Myocyte (in vitro differentiated cells): ENCODE data around the gene HOXA4. TPM values are rescaled to one million over a fixed set of nuclear protein-coding genes. Genes with fewer than 3 reads are reported as not detected.

Source experiments
- DNase-seq: peaks from one replicate; pipeline ENCODE4 v3.0.0-alpha.2; 2012; ENCODE audit warnings: low read depth
- microRNA counts: library from miRNA; unstranded; fragments of <30 nt; microRNA quantifications from one replicate; lab custom pipeline; 2016
- microRNA-seq: library from miRNA; unstranded; fragments of <30 nt; microRNA quantifications from one replicate; pipeline ENCODE4, GENCODE V29; 2016
- total RNA-seq: library from RNA; depleted of rRNA; stranded (reverse); fragments of >200 nt; gene quantifications from 2 replicates; pipeline ENCODE4 v1.2.3, GENCODE V29; 2014

The HOXA4 gene
- total RNA-seq, 1 donor from 2014 or later = 5.0 TPM

DNA sequence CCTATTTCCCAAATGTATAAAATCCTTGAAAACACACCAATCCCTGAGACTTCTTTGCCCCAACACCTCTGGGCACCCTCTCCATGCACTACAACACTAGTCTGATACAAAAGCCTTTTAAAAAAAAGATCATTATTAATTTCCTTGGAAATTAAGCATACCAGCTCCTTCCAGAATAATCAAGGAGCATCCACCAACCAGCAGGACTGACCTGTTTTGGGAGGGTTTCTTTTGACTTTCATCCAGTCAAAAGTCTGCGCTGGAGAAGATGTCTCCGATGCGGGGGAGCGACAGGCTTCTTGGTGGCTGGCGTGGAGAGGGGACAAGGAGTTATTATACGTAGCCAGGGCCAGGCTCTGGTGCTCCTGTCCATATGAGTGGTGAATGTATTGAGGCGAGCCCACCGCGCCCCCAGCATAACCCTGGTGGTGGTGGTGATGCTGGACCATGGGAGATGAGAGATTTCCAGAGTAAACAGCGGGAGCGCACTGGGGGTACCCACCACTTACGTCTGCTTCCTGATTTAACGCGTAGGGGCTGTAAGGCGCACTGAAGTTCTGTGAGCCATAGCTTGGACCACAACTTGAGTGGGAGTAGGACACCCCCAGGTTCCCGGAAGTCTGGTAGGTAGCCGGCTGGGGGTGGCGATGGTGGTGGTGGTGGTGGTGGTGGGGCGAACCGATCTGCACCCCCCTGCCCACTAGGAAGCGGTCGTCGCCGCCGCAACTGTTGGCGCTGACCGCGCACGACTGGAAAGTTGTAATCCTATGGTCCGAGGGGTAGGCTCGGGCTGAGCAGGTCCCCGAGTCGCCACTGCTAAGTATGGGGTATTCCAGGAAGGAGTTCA lies 35.3 kb downstream of the HOXA4 start:
- no peak for DNase-seq

DNA sequence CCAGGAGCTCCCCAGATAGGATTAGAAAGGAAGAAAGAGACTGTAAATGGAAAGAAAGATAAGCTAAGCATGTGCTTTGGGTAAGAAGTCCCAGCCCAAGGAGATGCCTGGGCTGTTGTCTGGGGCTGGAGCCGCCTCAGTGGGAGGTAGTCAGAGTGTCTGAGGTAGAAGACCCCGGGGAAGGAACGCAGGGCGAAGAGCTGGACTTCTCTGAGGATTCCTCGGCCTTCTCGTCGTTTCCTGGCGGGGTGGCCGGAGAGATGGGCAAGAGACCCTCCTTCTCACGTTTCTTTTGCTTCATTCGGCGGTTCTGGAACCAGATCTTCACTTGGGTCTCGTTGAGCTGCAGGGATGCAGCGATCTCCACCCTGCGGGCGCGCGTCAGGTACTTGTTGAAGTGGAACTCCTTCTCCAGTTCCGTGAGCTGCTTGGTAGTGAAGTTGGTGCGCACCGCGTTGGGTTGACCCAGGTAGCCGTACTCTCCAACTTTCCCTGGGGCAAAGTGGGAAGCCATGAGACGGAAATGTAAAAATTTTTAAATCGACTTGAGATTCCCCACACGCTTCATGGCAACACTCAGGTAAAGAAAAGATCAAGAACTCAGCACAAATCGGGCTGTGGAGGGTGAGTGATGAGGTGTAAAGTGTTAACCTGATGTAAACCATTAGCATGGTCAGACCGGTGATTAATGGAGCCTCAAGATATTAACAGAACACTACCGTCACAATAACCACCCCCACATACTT lies 36.1 kb downstream of the HOXA4 start:
- DNase-seq = no peak

DNA sequence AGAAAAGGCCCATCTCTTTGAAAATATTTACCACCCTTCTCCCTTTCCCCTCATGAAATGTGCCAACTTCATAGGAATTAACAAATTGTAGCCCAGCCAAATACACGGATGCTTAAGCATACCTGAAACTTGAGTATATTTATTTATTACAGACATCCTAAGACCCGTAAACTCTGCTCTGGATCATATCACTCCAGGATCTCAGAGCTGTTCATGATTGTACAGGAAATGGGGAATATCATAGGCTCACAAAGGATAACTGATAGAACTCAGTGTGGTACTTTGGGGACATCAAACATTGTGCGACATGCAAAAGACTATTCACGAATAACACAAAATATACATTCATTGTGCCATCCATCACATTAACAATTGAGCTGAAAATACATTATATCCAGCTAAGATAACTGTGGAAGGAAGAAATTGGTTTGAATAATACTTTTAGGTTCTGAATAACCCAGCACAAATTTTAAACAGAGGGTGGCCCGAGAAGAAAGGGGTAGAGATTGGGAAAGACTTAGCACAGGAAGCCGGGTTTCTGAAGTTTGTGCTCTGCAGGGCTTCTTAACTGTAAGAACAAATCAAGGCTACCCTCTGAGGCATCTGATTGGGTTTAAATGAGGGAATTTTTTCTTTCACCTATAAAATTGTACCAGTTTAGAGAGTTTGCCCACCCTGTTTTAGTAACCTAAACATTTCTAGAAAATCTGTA lies 37.2 kb downstream of the HOXA4 start:
- DNase-seq = no peak

DNA sequence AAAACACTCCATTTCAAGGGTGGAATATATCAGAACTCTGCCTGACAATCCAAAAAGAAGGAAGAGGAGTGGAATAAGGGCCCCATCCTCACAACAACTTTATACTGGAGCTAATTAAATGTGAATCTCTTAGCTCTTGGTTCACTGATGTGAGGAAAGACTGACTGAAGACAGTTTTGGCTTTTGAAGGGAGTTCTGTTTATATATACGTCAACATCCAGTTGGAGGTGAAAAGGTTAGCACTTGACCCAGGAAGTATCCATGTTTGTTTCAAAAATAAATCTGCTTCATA lies 37.8 kb downstream of the HOXA4 start:
- no peak for DNase-seq

DNA sequence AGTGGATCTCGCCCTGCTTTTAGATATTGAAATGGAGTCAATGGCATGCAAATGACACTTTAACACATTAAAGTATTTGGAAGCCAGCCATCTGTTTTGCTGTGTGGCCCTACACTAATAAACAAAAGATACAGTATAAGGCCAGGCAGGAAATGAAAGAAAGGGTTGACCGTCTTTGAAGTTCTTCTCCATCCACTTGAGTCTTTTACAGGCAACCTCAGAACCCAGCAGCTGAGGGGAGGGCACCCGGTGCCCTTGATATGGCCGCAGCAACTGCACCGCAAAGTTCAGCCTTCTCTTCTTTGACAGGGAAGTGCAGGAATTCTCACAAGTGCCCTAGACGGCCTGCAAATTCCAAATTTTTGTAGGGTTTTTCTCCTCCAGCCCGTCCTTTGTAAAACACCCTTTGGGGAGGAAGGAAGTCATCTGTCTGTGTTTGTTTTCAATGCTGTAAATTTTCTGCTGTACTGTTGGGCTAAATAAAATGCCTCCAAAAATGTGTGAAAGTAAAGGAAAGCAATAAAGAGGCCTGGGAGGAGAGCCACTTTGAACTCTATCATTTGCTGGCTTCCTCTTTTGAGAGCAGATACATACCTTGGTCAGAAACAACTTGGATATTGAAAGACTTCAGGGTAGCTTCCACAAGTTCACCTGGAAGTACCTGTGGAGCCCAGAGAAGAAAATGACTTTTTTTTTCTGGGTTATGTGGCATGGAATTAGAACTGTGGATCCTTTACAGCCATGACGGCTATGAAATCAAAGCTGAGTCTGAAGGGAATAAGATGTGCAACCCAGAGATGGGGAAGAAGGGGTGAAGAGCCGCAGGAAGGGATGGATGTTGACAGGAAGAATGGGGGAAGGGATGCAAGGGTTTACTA lies 38.4 kb downstream of the HOXA4 start:
- DNase-seq = no peak

DNA sequence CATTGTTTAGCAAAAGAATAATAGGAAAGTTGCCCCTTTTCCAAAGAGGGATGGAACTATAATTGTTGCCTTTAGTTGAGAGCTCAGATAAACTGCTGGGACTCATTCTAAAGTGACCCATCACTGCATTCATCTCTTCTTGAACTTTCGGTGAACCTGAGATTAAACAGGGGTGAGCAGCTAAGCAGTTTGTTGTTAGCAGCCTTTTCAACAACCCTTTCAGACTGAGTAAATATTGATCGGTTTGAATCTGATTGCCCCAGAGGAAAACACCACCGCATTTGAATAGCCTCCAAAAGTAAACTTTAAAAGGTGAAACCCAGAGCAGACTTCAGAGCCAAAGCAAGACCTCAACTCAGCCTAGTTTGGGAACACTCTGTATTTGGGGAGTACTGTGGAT lies 39.5 kb downstream of the HOXA4 start:
- DNase-seq = no peak

DNA sequence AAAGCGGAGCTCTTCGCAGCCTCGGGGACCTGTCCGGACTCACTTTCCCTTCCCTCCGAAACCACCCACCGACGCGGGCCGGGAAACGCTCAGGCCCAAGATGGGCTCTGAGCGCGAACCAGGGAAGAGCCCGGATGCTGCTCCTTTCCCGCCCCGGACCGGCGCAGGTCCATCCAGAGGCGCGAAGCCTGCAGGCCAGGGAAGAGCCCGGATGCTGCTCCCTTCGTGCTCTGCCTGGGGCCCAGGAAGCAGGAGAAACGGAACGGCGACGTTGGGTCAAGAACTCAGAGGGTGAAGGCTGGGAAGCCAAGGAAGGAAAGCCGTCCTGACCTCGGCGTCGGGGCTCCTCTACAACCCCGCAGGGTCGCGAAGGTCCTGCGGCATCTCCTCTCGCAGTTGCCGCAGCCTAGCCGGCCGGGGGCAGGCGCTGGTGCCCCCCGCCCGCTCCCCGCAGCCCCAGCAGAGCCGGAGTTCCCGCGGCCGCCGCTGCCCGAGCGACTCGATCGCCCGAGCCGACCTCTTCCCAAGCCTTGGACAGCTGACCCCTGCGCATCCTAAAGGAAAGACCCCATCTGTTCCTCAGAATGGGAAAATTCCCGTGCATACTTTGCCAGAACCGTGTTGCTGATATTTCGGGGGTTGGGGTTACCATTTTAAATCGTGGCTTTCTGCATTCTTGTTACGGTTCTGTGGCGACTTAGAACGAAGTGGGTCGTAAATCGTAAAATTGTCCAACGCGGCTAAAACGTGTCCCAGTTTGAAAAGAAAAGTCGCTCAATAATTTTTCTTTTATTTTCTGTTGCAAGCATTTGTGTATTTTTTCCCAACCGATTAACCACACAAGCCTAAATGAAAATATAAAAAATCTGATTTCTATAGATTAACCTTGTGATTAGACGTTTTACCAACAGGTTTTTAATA lies 42.3 kb downstream of the HOXA4 start:
- no peak for DNase-seq

DNA sequence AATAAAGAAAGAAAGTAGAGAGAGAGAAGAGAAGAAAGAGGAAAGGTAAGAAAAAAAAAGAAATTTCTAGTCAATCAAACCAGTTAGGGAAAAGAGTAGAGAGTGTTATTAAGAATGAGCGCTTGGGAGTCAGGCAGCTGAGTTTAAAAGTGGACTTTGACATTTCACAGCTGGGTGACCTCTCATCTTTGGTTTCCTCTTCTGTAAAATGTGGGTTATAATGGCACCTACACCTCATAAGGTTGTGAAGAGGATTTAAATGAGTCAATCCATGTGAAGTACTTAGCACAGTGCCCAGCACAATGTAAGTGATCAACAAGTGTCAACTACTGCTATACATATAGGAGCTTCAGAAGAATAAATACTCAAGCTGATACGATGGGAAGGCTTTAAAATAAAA lies 46.9 kb downstream of the HOXA4 start:
- DNase-seq = no peak

DNA sequence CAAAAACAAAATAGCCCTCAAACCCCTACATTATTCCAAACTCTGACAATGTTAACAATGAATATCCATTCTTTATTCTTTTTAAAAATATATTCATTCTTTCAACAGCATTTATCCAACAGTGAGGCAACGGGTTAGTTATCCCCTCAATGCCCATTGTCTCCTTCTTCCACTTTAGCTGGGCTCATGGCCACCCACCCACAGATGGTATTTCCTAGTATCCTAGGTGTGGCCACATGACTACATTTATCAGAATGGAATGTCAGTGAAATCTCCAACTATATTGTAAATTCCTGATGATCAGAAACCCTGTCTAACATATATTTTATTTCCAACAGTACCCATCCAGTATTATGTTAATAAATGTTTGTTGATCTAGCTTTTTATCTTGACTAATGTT lies 48.4 kb downstream of the HOXA4 start:
- no peak for DNase-seq

DNA sequence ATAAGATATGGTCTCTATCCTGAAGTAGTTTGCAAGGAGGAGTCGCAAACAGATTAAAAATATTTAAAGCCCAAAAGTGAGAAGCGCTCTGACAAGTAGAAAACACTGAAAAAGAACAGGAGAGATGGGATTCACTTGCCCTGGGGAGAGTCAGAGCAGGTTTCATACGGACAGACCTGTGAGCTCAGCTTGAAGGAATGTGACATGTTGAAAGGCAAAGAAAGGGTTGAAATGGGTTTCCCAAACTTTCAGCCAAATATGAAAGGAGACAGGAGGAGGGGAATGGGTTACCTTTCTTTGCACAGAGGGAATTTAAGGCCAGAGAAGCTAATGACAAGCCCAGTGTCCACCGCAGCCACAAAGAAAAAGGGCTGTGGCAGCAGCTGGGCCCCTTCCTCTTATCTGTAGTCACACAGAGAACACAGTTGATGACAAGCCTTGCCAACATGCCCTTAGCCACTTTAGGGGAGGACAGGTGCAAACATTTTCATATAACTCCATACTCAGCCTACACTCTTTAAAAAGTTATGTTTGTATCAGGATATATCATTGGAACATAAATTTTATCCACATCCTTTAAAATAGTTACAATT lies 49.6 kb downstream of the HOXA4 start:
- no peak for DNase-seq

DNA sequence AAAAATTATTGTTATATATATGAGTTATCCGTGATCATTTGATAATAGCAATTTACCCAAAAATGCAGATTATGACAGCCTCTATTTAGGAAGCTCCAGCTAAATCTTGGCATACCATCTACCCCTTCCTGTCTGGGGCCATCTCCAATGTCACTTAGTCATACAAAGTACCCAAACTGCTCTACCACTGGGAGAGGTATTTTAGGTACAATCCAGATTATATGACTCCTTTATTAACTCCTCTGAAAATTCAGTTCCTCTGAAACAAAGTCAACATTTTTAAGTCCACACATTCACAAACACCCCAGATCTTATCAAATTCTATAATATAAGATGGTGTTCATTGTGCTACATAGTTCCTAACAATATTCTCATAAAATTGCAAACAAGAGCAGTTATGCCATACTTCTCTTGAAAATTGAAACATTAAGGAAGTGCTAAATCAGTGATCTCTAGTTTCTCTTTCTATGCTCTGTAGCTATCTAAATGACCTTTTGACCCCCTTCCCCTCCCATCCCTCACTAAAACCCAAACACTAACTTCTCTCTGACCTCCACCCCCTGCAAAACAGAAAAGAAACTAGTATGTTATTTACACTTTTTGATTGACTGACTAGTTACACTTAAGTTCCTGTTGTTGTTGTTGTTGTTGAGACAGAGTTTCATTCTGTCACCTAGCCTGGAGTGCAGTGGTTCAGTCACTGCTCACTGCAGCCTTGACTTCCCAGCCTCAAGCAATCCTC lies 51.2 kb downstream of the HOXA4 start:
- no peak for DNase-seq

DNA sequence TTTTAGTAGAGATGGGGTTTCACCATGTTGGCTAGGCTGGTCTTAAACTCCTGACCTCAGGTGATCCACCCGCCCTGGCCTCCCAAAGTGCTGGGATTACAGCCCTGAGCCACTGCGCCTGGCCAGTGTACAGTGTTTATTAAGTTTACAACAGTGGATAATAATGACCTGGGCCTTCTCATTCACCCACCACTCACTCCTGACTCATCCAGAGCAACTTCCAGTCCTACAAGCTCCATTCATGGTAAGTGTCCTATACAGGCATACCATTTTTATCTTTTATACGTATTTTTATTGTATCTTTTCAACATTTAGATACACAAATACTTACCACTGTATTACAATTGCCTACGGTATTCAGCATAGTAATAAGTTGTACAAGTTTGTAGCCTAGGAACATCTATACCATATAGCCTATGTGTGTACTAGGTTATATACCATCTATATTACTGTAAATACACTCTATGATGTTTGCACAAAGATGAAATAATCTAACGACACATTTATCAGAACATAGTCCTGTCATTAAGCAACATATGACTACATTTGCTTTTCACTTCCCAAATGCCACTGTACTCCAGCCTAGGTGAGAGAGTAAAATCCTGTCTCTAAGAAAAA lies 51.8 kb downstream of the HOXA4 start:
- DNase-seq = no peak

MicroRNAs encoded within 50 kb of the gene (microRNA counts, 767-probe panel; counts per million panel counts)
- microRNA hsa-miR-196b-5p (lab: Ali Mortazavi, UCI) = not detected

Small RNA genes within 50 kb of the gene (microRNA-seq; reads per million reads assigned to microRNA genes)
- 435 reads per million, percentile 72 among the genes with 10 or more reads in this experiment for gene MIR196B

Other genes starting within 250 kb of the HOXA4 start
- gene HOXA1, start 34.8 kb downstream of the HOXA4 start, total RNA-seq = 4.5 and 5.5 TPM in 2 replicates
- 0.42 and 0.56 TPM in 2 replicates for gene HOXA2, start 28.1 kb downstream of the HOXA4 start, total RNA-seq
- gene HOXA5, start 12.9 kb upstream of the HOXA4 start, total RNA-seq = 5.7 and 8.8 TPM in 2 replicates
- 0.80 and 1.0 TPM in 2 replicates for gene HOXA6, start 17.0 kb upstream of the HOXA4 start, total RNA-seq
- gene HOXA3, start 21.8 kb upstream of the HOXA4 start, total RNA-seq = 1.7 and 4.4 TPM in 2 replicates
- 20.5 and 20.9 TPM in 2 replicates for gene HOXA7, start 25.9 kb upstream of the HOXA4 start, total RNA-seq
- 9.1 and 13.0 TPM in 2 replicates for gene HOXA9, start 34.8 kb upstream of the HOXA4 start, total RNA-seq
- 14.6 and 15.1 TPM in 2 replicates for gene HOXA10, start 43.6 kb upstream of the HOXA4 start, total RNA-seq
- 1.7 TPM in 2 replicates for gene HOXA11, start 54.5 kb upstream of the HOXA4 start, total RNA-seq
- 0.13 and 0.26 TPM in 2 replicates for gene HOXA13, start 69.3 kb upstream of the HOXA4 start, total RNA-seq
- gene EVX1, start 112.0 kb upstream of the HOXA4 start, total RNA-seq = not detected in 2 replicates